ENCODE data around the gene CHST10.

DNA sequence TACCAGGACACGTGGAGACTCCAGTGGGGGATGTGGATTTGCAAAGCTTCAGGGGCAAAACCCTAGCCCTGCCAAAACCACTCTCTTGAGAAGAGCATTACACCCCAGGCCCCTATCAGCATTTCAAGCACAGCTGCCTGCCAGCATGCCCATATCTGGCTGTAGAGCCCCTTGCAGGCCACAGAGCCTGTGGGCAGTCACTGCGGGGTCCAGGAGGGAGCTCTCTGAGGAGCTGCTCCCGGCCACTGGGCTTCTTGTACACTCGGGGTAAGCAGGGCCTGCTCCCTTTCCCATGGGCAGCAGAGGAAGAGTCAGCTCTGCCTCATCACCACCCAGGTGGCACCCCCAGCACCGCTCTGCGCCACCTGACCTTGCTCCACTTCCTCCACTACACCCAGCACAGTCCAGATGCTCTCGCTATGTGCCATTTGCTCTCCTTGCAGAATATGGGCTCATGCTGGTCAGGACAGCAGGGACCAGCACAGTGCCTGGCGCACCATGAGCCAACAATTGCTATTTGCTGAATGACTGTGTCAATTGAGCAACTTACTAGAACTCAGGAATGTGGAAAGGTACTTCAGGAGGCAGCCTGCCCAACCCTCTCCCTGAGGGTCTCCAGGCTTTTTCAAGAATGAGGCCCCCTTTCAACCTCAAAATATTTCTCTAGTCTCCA lies 7.4 kb downstream of the CHST10 start:
- TF ChIP-seq CTCF (IDR thresholded peaks at IDR 0.05; ENCODE audit: extremely low read depth in 1 of 2, insufficient read depth in 1 of 2, low read depth in 1 of 2, low read length in 2 of 2) (no peak), POLR2A (IDR thresholded peaks at IDR 0.05; ENCODE audit: low read depth, low read length) (no peak), JUN (IDR thresholded peaks at IDR 0.05; ENCODE audit: borderline replicate concordance, insufficient read depth, insufficient read length, low read depth) (no peak), EZH2 (IDR thresholded peaks at IDR 0.05; ENCODE audit: borderline replicate concordance, low read depth, low read length, severe bottlenecking) (no peak), MAX (IDR thresholded peaks at IDR 0.05; ENCODE audit: insufficient read depth, insufficient read length) (no peak), POLR2AphosphoS5 (IDR thresholded peaks at IDR 0.05; ENCODE audit: insufficient read depth, low read depth, low read length) (no peak), MYC (IDR thresholded peaks at IDR 0.05; ENCODE audit: low read depth, low read length) (no peak), GATA2 (IDR thresholded peaks at IDR 0.05; ENCODE audit: insufficient read depth, insufficient read length, low read depth, low read length) (no peak)

Measured in endothelial cell of umbilical vein (primary cell).